SH-SY5Y (cell line): ENCODE measurements around the gene PIP4K2B.

ENCODE experiments used
- GATA2 ChIP-seq: IDR thresholded peaks from 2 replicates; pipeline ENCODE4 v1.6.1; 2011; ENCODE audit warnings: mild to moderate bottlenecking, low read depth, low read length
- GATA3 ChIP-seq: IDR thresholded peaks from 2 replicates; pipeline ENCODE4 v1.6.1; 2011; ENCODE audit warnings: low read depth, mild to moderate bottlenecking, low read length, moderate library complexity

- TF ChIP-seq GATA2 = no peak
- TF ChIP-seq GATA3 = no peak
Measured at GRCh38 chr17:38716368-38717005, 82.9 kb downstream of the PIP4K2B start.
